HG02970 (cell line): ENCODE results near the gene RGR.
"Not testable (repeated sequence)": the region's sequence is repeated elsewhere in the genome, so short reads cannot be mapped to it uniquely, and the experiment has no call there.

Source experiments
- ATAC-seq: cut with Tn5 transposase; IDR thresholded peaks from one replicate; pipeline ENCODE4 v1.9.1; 2021; ENCODE audit warnings: mild to moderate bottlenecking, moderate library complexity, moderate number of reproducible peaks; ENCODE audit not compliant: unreplicated experiment, low FRiP score

RGR gene

DNA sequence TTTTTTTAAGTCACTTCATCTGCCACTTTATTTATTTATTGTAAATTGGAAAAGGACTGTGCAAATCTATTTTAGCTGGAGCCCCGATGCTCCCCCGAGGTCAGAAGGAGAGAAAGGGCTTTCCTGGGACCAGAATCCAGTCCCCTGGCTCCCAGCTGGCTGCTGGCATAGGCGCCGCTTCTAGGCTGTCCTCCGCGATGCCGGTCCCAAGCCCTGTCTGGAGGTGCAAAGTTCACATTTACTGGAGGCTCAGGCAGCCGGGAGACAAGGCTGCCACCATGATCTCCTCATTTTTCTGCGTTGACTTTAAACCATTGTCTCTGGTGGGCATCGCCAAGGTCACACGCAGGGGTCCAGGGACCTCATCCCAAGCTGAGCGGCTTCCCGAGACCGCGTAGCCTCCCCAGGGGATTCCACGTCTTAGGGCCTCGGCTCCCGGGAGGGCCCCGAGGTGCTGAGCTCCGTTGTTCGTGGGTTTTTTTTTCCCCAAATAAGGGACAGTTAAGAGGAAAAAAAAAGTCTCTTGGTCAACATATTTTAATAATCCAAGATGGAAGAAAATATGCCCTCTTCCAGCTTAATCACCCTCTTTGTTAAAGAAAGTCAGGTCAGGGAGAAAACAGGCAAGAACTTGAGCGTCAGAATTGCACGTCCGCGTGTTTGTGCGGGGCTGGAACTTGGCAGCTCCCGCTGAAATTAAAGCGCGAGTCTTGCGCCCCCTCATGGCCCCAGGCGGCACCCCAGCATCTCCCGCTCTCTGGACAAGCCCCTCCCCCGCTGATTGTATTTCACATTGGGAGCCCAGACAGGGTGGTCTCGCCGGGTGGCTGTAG, 11.9 kb downstream of the RGR start:
- no peak for ATAC-seq

DNA sequence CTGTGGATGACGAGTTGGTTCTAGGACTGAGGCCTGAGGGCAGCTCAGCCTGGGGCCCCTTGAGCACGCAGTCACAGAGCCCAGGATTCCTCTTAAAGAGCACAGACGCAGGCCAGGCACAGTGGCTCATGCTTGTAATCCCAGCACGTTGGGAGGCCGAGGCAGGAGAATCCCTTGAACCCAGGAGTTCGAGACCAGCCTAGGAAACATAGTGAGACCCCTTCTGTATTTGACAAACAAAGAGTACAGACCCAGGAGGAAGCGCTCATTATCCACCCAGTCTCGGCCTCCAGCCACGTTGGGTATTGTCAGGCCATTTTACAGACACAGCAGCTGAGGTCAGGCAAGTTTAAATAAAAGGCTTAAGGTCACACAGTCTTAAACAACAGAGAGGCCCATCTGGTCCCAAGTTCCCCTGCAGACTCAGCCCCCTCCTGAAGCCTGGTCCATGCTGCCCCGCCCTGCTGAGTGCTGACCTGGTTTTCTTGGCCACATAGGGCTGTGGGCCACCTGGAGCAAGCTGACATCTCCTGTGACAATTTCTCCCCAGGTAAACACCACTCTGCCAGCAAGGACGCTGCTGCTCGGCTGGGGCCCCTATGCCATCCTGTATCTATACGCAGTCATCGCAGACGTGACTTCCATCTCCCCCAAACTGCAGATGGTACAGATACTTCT, 12.6 kb downstream of the RGR start:
- ATAC-seq, result no peak

DNA sequence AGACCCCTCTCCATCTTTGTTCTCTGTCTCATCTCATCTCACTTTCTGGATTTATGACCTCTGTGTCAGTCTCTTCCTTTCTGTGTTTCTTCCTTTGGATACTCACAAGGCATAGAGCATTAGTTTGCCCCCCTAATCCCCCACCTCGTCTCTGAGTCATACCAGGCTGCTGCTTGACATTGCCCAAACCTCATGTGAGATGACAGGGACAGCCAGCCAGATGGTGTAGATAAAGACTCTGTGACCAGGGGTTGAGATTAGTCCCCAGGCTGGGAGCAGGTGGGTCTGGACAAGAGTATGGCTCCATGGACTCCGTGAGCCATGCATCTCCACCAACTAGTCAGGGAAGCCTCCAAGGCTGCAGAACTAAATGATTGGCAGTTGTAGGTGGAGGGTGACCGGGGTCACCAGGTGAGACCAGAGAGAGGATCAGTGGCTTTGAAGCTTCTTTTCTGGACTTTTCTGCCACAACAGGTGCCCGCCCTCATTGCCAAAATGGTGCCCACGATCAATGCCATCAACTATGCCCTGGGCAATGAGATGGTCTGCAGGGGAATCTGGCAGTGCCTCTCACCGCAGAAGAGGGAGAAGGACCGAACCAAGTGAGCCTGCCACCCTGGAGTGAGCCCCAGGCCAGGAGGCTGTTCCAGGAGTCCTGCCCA, 13.3 kb downstream of the RGR start:
- ATAC-seq, result no peak

- ATAC-seq, result no peak
These were observed 16.5 kb downstream of the RGR start for GRCh38 chr10:84261236-84261915.

DNA sequence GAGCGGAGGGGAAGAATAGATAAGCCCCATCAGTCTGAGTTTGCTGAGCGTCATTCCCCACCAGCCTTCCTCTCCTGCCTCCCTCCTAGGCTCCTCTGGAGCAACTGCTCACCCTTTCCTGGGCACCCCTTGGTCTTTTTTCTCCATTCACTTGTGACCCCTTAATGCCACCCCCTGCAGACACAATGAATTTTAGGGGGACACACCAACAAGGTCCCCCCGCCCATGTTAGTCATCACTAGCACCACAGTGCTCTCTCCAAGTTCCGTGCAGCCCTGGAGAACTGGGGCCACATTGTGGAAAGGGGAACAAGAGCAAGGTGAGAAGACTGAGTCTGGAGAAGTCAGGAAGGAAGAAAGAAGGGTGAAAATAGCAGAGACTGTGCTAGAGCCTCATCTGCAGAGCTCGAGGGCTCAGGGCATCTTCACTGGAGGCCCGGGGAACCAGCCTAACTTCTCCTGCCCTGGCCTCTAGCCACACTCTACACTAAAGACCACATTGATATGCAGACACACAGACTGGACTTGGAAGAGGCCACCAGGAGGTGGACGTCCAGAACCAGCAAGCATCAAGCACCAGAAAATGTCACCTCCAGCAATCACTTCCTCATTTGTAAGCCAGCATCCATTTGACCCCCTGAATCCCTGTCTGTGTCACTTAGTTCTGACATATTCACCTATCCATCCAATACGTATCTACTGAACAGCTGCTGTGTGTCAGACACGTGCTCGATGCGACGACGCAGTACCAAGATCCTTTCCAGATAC, 17.5 kb downstream of the RGR start:
- no peak for ATAC-seq

GRCh38 chr10:84263716-84264115, 18.9 kb downstream of the RGR start:
- no peak for ATAC-seq

DNA sequence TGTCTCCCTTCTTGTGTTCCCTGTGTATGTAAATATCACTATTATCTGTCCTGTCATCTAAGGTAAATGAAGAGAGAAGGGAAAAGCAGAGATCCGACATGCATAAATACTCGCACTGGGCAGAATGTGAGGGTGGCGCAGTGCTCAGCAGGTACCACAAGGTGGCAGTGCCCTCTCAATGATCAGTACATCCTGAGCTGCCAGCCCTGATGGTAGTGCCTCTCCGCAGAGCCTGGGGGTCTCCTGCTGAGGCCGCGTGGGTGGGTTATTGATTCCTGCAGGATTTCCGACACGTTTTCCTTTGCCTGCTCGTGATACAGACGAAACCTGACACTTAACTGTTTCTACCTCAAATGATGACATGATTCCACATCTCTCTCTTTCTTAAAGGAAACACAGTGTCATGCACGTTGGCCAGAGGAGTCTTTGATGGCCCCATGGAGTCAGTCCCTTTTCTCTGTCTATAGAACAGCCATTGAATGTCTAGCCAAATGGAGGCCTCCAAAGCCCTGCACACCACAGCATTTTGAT, 19.8 kb downstream of the RGR start:
- ATAC-seq, result peak; percentile 80

- no peak for ATAC-seq
These were observed 20.6 kb downstream of the RGR start for GRCh38 chr10:84265418-84265817.

- ATAC-seq, result no peak
These were observed 22.8 kb downstream of the RGR start for GRCh38 chr10:84267503-84268126.

GRCh38 chr10:84269162-84269561, 24.3 kb downstream of the RGR start:
- no peak for ATAC-seq

GRCh38 chr10:84269773-84270172, 24.9 kb downstream of the RGR start:
- ATAC-seq, result no peak

DNA sequence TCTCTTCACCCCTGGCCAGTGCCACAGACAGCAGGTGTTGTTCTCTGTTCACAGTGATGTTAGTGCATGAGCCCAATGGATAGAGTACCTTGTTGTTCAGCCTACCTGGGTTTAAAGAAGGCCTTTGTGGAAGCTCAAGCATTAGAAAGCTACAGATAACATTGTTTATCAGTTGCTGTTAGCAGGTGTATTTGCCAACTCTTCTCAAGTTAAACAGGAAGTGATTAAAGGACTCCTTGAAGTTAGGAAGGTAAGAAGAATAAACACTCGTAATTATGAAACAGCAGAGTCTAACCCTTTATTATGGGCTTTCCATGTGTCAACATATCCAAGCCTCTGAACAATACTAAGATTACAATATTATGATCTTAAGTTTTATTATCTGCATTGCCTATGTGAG, 25.9 kb downstream of the RGR start:
- no peak for ATAC-seq

DNA sequence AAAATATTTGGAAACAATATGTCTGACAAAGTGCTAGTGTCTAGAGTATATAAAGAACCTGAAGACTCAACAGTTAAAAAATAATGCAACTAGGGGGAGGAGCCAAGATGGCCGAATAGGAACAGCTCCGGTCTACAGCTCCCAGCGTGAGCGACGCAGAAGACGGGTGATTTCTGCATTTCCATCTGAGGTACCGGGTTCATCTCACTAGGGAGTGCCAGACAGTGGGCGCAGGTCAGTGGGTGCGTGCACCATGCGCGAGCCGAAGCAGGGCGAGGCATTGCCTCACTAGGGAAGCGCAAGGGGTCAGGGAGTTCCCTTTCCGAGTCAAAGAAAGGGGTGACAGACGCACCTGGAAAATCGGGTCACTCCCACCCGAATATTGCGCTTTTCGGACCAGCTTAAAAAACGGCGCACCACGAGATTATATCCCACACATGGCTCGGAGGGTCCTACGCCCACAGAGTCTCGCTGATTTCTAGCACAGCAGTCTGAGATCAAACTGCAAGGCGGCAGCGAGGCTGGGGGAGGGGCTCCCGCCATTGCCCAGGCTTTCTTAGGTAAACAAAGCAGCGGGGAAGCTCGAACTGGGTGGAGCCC, 35.1 kb downstream of the RGR start:
- ATAC-seq, result not testable (repeated sequence)

- no peak for ATAC-seq
These were observed 41.8 kb downstream of the RGR start for GRCh38 chr10:84286695-84287094.

- ATAC-seq, result no peak
These were observed 43.3 kb downstream of the RGR start for GRCh38 chr10:84288151-84288550.

DNA sequence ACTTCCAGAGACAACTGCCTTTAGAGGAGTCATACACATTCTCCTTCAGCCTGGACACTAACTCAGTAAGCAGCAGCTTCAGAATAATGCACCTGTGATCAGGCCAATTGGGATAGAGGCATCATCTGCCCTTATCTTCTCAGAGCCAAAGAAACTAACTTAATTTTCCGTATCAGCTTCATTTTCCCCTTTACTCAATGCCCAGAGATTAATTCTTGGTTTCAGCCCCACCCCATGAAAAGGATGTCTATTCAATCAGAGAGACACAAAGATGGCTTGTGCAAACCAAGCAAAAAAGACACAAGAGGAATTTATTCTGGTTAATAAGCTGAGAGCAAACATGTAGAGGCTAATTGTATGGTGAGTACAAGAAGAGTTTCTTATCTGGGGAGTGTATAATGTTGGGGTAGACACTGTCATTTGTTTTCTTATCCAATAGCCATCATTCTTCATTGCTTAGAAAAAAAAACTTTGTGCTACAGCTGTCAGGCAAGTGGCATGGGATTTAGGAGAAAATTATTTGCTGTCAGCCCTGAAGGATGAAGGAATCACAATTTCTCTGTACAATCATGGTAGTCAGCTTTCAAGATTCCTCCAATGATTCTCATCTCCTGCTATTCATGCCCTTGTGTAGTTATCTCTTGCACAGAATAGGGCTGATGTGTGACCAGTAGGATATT, 44.8 kb downstream of the RGR start:
- ATAC-seq, result no peak

DNA sequence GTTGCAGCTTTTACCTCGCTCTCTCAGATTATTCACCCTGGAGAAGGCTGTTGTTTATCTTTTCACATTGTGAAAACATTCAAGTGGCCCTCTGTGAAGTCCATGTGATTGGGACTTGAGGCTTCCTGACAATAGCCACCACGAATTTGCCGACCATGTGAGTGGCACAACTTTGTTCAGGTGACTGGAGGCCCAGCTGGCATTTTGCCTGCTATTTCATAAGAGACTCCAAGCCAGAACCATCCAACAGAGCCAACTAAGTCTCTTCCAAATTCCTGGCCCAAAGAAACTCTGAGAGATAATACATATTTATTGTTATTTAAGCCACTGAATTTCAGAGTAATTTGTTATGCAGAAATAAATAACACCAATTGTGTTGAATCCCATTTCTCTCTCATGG, 45.4 kb downstream of the RGR start:
- ATAC-seq, result no peak

- no peak for ATAC-seq
These were observed 46.5 kb downstream of the RGR start for GRCh38 chr10:84291384-84291783.

GRCh38 chr10:84292502-84292901, 47.6 kb downstream of the RGR start:
- ATAC-seq, result no peak
